GM12801 (cell line): ENCODE results near the gene NR1H2.

Source experiments
- CTCF ChIP-seq: IDR thresholded peaks from one replicate; pipeline ENCODE4 v1.5.1; 2011; ENCODE audit warnings: control low read depth; ENCODE audit not compliant: insufficient read length; ENCODE audit errors: extremely low read depth

The NR1H2 gene

GRCh38 chr19:50384685-50385535 is 8.7 kb downstream of the NR1H2 start:
- no peak for TF ChIP-seq CTCF

GRCh38 chr19:50387176-50387867 is 11.1 kb downstream of the NR1H2 start:
- TF ChIP-seq CTCF = no peak

- no peak for TF ChIP-seq CTCF
Observed at GRCh38 chr19:50387868-50388245, 11.6 kb downstream of the NR1H2 start.

GRCh38 chr19:50392759-50393158 is 16.5 kb downstream of the NR1H2 start:
- TF ChIP-seq CTCF = no peak

- no peak for TF ChIP-seq CTCF
Observed at GRCh38 chr19:50393589-50393988, 17.3 kb downstream of the NR1H2 start.

- no peak for TF ChIP-seq CTCF
Observed at GRCh38 chr19:50394017-50394416, 17.8 kb downstream of the NR1H2 start.

- TF ChIP-seq CTCF = no peak
Observed at GRCh38 chr19:50398675-50399367, 22.6 kb downstream of the NR1H2 start.
